Activated T-cell treated with anti-CD3 and anti-CD28 coated beads, Interleukin-2, amount 50 U/mL, for 1 hour (primary cell): ENCODE measurements around the gene LAMB3.
"Not testable (repeated sequence)": the region's sequence is repeated elsewhere in the genome, so short reads cannot be mapped to it uniquely, and the experiment has no call there.

Source experiments
- DNase-seq: peaks from one replicate; pipeline ENCODE4 v3.0.0-alpha.2; 2020

Gene LAMB3

DNA sequence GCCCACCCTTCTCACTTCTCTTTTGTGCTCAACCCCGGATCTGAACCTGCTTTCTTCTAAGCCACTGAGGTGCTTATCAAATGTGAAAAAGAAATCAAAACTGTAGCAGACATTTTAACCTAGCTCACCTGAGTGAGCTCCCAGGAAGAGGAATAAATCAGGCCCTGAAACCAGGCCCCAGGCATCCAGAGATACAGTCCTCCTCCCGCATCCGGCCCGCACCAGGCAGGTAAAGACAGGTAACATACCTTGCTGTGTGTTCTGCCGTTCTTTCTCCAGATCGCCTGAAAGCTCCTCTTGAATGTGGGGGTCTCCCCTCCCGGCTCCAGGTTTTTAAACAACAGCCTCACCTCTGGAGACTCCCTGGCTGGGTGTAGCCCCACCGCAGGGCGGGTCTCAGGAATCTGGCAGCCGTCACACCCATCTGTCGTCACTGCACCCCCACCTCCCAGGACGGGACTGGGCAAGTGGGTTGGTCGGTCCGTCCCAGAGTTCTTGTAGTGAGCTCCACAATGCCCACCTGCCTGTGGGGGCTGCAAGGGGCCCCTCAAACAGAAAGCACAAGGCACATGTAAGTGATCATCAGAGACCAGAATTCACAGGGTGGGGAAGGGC is at the start of gene LAMB3:
TSS of gene LAMB3 (minus strand) at position 305 of the 615 bp plus-strand sequence. CDS start 1,481 bp downstream, outside the sequence.
- no peak for DNase-seq

DNA sequence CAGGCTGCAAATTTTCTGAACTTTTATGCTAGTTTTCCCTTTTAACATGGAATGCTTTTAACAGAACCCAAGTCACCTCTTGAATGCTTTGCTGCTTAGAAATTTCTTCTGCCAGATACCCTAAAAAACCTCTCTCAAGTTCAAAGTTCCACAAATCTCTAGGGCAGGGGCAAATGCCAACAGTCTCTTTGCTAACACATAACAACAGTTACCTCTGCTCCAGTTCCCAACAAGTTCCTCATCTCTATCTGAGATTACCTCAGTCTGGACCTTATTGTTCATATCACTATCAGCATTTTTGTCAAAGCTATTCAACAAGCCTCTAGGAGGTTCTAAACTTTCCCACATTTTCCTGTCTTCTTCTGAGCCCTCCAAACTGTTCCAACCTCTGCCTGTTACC is 48.5 kb upstream of the LAMB3 start:
- not testable (repeated sequence) for DNase-seq

- DNase-seq = no peak
Measured at GRCh38 chr1:209697126-209697525, 44.9 kb upstream of the LAMB3 start.

DNA sequence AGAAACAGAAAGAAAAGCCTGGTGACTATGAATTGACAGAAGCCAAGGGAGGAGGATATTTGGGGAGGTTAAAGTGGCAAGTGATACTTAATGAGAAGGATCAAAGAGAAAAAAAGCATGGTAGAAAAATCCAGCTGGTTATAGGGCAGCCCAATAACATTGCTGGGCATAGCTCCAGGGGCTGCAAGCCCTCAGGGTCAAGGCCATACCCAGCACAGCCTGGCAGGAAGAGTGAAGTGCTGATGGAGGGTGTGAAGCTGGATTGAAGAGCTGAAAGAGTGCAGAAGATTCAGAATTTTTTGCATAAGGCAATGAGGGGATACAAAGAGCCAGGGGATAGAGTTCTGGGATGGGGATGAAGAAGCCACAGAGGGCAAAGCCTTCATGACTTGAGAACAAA is 44.4 kb upstream of the LAMB3 start:
- DNase-seq = no peak

DNA sequence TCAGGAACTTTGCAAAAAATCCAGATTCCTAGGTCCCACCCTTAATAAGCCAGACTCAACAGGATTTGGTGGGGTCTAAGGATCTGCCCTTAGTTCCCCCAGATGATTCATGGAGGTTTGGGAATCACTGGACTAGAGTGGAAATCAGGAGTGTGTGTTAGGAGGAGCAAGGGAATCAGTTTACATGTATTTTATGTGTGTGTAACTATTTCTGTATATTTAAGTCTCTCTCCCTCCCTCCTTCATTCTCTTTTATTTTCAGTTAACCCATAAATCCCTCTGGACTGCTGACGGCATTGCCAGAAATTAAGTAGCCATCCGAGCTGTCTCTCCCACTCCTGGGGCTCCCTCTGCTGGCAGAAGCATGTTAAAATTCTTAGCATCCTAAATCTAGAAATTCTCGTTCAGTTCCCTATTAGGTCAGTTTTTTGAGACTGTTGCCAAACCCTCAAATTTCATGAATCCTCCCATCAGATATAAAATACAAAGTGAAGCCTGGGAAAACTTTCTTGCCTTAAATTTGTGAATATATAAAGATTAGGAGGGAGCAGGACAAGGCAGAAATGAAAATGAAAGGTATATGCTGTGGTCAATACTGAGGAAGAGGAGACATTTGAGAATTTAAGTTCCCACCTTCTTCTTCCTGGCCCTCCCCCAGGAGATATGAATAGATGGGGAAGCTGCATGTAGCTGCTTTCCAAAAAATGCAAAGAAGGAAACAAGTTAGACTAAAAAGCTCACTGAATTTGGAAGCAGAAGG is 40.7 kb upstream of the LAMB3 start:
- peak; percentile 54 for DNase-seq

DNA sequence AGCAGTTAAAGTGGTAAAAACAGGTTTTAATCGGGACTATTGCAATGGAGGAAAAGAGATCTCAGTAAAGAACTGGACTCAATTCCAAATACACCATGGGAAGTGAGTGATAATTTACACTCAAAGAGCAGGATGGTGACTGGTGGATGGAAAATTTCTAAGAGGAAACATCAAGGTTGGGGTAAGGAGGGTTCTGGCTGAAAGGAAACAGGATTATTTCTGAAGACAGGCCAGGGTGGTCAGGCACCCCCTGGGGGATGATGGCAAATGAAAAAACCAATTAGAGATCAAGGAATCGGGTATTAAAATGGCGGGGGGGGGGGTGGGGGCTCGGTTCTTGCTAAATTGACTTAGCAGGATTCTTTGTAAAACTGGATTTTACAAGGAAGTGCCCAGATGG is 40.1 kb upstream of the LAMB3 start:
- no peak for DNase-seq

- DNase-seq = no peak
Measured at GRCh38 chr1:209691237-209691636, 39.0 kb upstream of the LAMB3 start.

DNA sequence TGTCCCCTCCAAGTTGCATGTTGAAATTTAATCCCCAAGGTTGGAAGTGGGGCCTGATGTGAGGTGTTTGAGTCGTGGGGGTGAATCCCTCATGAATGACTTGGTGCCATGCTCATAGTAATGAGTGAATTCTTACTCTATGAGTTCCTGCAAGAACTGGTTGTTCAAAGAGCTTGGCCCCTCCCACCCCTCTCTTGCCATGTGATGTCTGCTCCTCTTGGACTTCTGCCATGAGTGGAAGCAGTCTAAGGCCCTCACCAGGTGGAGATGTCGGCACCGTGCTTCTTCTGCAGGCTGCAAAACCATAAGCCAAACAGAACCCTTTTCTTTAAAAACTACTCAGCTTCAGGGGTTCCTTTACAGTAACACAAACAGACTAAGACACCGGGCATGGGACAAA is 37.3 kb upstream of the LAMB3 start:
- DNase-seq = no peak

GRCh38 chr1:209688746-209689234 is 36.6 kb upstream of the LAMB3 start:
- no peak for DNase-seq

GRCh38 chr1:209686322-209686721 is 34.1 kb upstream of the LAMB3 start:
- DNase-seq = no peak

GRCh38 chr1:209685821-209686220 is 33.6 kb upstream of the LAMB3 start:
- peak; percentile 21 for DNase-seq

DNA sequence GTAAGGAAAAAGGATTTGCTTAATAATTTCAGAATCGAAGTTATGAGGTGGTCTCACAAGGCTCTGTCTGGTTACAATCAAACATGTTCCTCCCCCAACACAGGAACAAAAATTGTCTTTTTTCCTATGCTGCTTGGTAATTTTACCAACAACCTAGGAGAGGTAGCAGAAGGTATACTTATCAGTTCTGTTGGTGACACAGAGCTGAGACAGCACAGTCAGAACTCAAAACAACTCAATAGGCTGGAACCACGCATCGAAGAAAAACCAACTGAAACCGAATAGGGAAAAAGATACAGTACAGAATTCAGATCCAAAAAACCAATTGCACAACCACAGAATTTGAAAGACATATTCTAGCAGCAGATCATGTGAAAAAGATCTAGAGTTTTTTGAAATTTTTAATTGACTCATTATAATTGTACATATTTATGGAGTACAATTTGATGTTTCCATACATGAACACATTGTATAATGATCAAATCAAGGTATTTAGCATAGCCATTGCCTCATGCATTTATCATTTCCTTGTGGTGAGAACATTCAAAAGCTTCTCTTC is 26.8 kb upstream of the LAMB3 start:
- DNase-seq = no peak

DNA sequence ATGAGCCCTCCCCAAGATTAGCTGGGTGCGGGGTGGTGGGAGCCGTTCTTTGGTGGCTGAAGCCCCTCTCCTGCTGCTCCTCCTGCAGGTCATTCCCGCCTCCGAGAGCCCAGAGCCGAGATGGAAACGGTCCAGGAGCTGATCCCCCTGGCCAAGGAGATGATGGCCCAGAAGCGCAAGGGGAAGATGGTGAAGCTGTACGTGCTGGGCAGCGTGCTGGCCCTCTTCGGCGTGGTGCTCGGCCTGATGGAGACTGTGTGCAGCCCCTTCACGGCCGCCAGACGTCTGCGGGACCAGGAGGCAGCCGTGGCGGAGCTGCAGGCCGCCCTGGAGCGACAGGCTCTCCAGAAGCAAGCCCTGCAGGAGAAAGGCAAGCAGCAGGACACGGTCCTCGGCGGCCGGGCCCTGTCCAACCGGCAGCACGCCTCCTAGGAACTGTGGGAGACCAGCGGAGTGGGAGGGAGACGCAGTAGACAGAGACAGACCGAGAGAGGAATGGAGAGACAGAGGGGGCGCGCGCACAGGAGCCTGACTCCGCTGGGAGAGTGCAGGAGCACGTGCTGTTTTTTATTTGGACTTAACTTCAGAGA is 23.4 kb upstream of the LAMB3 start:
- DNase-seq = no peak

DNA sequence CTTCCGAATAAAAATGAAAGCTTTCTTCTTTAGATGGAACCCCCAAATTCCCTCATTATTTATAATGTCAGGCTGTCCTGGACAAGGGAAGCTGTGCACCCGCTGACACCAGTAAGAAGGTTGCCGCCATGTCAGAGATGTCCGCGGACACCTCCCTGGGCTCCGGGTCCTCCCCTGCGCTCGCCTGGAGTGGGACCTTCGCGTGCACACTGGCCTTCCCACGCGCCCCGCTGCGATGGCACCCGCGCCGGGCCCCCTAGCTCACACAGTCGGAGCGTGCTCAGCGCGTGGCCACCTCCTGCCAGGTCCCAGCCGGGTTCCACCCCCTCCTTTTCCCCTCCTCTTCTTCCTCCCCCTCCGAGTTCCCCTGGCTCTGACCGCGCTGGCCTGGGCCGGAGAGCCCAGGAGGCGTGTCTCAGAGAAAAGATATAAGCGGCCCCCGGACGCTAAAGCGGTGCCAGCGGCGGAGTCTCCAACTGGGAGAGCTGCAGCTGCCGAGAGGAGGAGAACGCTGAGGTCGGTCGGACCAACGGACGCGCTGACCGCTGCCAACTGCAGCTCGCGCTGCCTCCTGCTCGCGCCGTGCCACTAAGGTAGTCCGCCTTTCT is 22.8 kb upstream of the LAMB3 start, which contains the start of gene G0S2:
TSS of gene G0S2 (plus strand) at position 456 of the 608 bp plus-strand sequence. CDS start 273 bp downstream, outside the sequence.
- DNase-seq = peak; percentile 24

DNA sequence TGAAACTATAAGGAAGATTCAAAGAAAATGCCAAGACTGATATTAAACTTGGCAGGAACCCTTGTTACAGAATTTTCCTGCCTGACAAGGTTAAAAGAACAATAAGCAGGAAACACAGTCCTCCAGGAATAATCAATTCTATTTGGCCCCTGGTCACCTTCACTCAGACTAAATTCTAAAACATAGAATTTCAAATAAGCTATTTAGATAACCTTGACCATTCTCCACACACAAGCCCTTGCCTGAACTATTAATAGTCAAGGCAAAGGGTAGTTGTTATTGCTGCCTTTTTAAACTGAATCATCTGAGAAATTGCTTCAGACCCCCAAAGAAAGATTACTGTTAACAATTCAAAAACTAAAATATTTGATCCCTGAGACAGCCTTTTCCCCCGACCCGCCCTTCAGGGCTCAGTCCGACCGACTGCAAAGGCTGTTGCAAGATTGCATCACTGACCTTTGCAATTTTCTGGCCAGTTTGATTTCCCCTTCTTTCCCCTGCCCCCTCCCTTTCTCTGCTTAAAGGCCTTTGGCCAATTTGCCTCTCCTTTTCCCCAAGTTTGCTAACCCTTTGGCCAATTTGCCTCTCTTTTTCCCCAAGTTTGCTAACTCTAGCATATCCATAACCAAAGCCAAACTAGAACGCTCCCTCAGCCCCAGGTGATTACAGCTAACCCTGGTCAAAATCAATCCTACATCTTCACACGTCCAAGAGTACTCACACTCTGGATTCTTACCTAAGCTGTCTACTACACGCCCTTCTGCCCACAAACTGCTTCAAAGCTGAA is 21.6 kb upstream of the LAMB3 start:
- DNase-seq = no peak

DNA sequence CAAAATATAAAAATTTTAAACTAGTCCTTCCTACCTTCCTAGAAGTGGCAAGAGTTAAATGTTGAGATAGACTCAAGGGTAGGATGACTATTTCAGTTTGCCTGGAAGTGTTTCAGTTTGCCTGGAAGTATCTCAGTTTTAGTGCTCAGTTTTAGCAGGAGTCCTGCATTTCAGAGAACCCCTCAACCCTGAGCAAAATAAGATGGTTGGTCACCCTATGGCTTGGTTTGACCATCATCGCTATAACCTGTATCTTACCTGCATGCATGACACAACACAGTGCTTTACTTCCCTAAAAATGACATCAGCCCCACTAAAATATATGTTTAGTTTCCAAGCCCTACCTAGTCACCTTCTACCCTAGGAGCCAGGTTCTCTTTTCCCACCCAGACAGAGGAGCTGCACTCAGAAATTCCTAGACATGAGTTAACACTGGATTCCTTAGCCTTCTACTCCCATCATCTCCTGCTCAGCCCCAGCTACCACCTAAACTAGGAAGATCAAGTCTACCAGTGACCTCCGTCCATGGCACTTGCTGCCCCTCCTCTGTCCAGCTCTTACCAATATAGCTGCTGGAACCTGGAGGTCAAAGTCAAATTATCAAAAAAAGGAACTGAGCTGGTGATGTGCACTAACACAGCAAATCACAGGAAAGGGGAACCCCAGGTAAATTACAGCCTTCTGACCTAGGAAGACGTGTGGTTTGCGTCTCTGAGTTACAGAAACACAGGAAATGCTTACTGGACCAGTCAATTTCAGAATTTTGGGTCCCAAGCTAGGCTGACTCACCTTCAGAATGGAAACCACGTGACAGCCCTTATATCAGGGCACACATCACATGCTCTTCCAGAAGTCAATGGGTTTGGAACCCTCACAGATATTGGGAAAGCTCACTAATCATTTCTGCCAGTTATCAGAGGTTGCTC is 20.7 kb upstream of the LAMB3 start:
- DNase-seq = no peak

DNA sequence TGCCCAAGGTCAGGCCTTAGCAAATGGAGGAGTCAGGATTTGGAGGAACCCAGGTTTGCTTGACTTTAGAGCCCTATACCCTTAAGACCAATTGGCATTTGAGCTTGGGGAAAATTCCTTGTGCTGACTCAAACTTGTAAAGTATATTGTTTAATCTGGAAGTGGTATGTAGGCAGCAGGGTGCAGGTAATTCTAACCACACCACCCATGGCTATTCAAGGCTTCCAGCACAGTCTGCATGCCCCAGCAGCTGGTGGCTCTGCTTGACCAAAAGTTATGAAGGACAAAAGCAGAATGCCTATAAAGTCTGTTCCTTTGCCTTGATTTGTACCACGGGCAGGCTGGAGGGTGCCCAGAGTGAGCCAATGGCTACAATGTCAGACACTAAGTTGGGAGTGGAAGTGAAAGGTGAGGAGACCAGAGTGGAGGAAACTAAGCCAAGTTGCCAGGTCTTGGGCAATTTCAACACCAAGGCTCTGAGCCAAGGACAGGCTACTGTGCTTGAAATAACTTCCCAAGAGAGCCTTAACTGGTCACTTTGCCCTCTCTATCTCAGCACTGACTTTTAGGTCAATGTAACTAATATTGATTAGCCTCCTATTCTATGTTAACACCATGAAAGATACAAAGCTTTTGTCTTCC is 18.3 kb upstream of the LAMB3 start:
- no peak for DNase-seq

DNA sequence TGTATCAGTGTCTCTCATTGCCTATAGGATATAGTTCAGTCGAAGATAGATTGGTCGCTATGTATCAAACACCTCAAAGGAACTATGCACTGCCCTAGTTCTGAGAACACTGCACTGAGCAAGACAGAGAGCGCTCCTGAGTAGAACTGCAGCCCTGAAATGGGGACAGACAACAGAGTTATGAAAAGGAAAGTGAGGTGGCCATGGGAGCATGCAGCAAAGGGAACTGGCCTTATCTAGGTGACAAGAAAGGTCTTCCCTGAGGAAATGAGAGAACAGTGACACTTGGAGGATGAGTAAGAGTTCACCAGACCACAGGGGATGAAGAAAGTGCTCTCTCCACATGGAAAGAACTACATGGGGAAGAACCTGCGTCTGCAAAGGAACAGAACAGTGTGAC is 15.5 kb upstream of the LAMB3 start:
- no peak for DNase-seq

- no peak for DNase-seq
Measured at GRCh38 chr1:209667103-209667502, 14.9 kb upstream of the LAMB3 start.

- no peak for DNase-seq
Measured at GRCh38 chr1:209662879-209663327, 10.7 kb upstream of the LAMB3 start.

- no peak for DNase-seq
Measured at GRCh38 chr1:209661071-209661470, 8.8 kb upstream of the LAMB3 start.
